WTC11 (cell line): ENCODE measurements around the gene HYAL1. TPM values are rescaled to one million over a fixed set of nuclear protein-coding genes. Genes with fewer than 3 reads are reported as not detected.

Experiments used
- ATF1 ChIP-seq: sonication (generic); formaldehyde crosslinking; IDR thresholded peaks from 2 replicates; pipeline ENCODE4 v1.8.1; 2023; ENCODE audit warnings: mild to moderate bottlenecking, moderate library complexity, missing genetic modification reagents
- E2F5 ChIP-seq: sonication (generic); formaldehyde crosslinking; IDR thresholded peaks from 2 replicates; pipeline ENCODE4 v1.8.1; 2022; ENCODE audit warnings: mild to moderate bottlenecking, moderate library complexity, missing genetic modification reagents
- FOXK1 ChIP-seq: sonication (generic); formaldehyde crosslinking; IDR thresholded peaks from 2 replicates; pipeline ENCODE4 v1.8.0; 2022; ENCODE audit warnings: mild to moderate bottlenecking, moderate library complexity, missing genetic modification reagents
- GRHL2 ChIP-seq: fragments of 250-450 bp; sonication (Bioruptor Pico); IDR thresholded peaks from 2 replicates; pipeline ENCODE4 v1.8.0; 2022; ENCODE audit warnings: mild to moderate bottlenecking, moderate library complexity; ENCODE audit not compliant: insufficient replicate concordance, severe bottlenecking
- HMGA2 ChIP-seq: fragments of 250-450 bp; sonication (Bioruptor Pico); IDR thresholded peaks from 2 replicates; pipeline ENCODE4 v1.4.0; 2021; ENCODE audit warnings: mild to moderate bottlenecking, moderate library complexity
- IRF1 ChIP-seq: sonication (generic); formaldehyde crosslinking; IDR thresholded peaks from 2 replicates; pipeline ENCODE4 v1.8.0; 2023; ENCODE audit warnings: missing genetic modification reagents
- JAZF1 ChIP-seq: fragments of 250-450 bp; sonication (Bioruptor Pico); IDR thresholded peaks from 2 replicates; pipeline ENCODE4 v1.9.0; 2021; ENCODE audit warnings: moderate library complexity, mild to moderate bottlenecking, inconsistent platforms
- MXD4 ChIP-seq: fragments of 250-450 bp; sonication (Bioruptor Pico); IDR thresholded peaks from 2 replicates; pipeline ENCODE4 v1.8.0; 2021; ENCODE audit warnings: mild to moderate bottlenecking, moderate library complexity, borderline replicate concordance
- NFYB ChIP-seq: sonication (generic); formaldehyde crosslinking; conservative IDR thresholded peaks from 2 replicates; pipeline ENCODE4 v1.8.0; 2022; ENCODE audit warnings: low read depth, missing genetic modification reagents
- NR3C1 ChIP-seq: sonication (generic); formaldehyde crosslinking; conservative IDR thresholded peaks from 2 replicates; pipeline ENCODE4 v1.8.1; 2023; ENCODE audit warnings: low read depth, mild to moderate bottlenecking, missing genetic modification reagents
- PRRX2 ChIP-seq: fragments of 250-450 bp; sonication (Bioruptor Pico); IDR thresholded peaks from 2 replicates; pipeline ENCODE4 v1.8.0; 2021; ENCODE audit warnings: mild to moderate bottlenecking
- RELA ChIP-seq: sonication (generic); formaldehyde crosslinking; IDR thresholded peaks from 2 replicates; pipeline ENCODE4 v1.8.1; 2022; ENCODE audit warnings: missing genetic modification reagents, mild to moderate bottlenecking, borderline replicate concordance
- SMAD4 ChIP-seq: sonication (generic); formaldehyde crosslinking; IDR thresholded peaks from 2 replicates; pipeline ENCODE4 v1.8.0; 2022; ENCODE audit warnings: mild to moderate bottlenecking, missing genetic modification reagents
- SP1 ChIP-seq: sonication (generic); formaldehyde crosslinking; conservative IDR thresholded peaks from 2 replicates; pipeline ENCODE4 v1.8.1; 2022; ENCODE audit warnings: missing genetic modification reagents
- TEAD4 ChIP-seq: sonication (generic); formaldehyde crosslinking; IDR thresholded peaks from 2 replicates; pipeline ENCODE4 v1.8.0; 2022; ENCODE audit warnings: mild to moderate bottlenecking, missing genetic modification reagents
- ZNF121 ChIP-seq: sonication (generic); formaldehyde crosslinking; IDR thresholded peaks from 2 replicates; pipeline ENCODE4 v1.8.0; 2023; ENCODE audit warnings: missing genetic modification reagents
- ZNF232 ChIP-seq: sonication (generic); formaldehyde crosslinking; IDR thresholded peaks from 2 replicates; pipeline ENCODE4 v1.8.0; 2022; ENCODE audit warnings: mild to moderate bottlenecking, missing genetic modification reagents
- ZNF281 ChIP-seq: sonication (generic); formaldehyde crosslinking; IDR thresholded peaks from 2 replicates; pipeline ENCODE4 v1.8.0; 2023; ENCODE audit warnings: mild to moderate bottlenecking, missing genetic modification reagents
- ZNF317 ChIP-seq: sonication (generic); formaldehyde crosslinking; IDR thresholded peaks from 2 replicates; pipeline ENCODE4 v1.8.1; 2023; ENCODE audit warnings: low read depth, mild to moderate bottlenecking, moderate library complexity, missing genetic modification reagents, borderline replicate concordance
- ZNF423 ChIP-seq: fragments of 250-450 bp; sonication (Bioruptor Pico); IDR thresholded peaks from 2 replicates; pipeline ENCODE4 v2.1.2; 2022; ENCODE audit warnings: mild to moderate bottlenecking, moderate library complexity
- total RNA-seq: library from RNA; stranded (reverse); gene quantifications from 3 replicates; pipeline ENCODE4 v1.2.3, GENCODE V29; 2021
- TF ChIP-seq, protein P1 (sequence below): sonication (generic); formaldehyde crosslinking; IDR thresholded peaks from 2 replicates; pipeline ENCODE4 v1.8.1; 2023; ENCODE audit warnings: mild to moderate bottlenecking, missing genetic modification reagents
- TF ChIP-seq, protein P2 (sequence below): sonication (generic); formaldehyde crosslinking; conservative IDR thresholded peaks from 2 replicates; pipeline ENCODE4 v1.8.1; 2022; ENCODE audit warnings: mild to moderate bottlenecking, missing genetic modification reagents
- TF ChIP-seq, protein P3 (sequence below): fragments of 250-450 bp; sonication (Bioruptor Pico); IDR thresholded peaks from 2 replicates; pipeline ENCODE4 v1.9.0; 2021; ENCODE audit warnings: mild to moderate bottlenecking
- TF ChIP-seq, protein P4 (sequence below): fragments of 250-450 bp; sonication (Bioruptor Pico); IDR thresholded peaks from 2 replicates; pipeline ENCODE4 v1.9.0; 2021; ENCODE audit warnings: moderate library complexity, mild to moderate bottlenecking, inconsistent platforms, borderline replicate concordance
- TF ChIP-seq, protein P5 (sequence below): sonication (generic); formaldehyde crosslinking; IDR thresholded peaks from 2 replicates; pipeline ENCODE4 v1.8.1; 2023; ENCODE audit warnings: mild to moderate bottlenecking, missing genetic modification reagents, moderate library complexity
- TF ChIP-seq, protein P6 (sequence below): sonication (generic); formaldehyde crosslinking; IDR thresholded peaks from 2 replicates; pipeline ENCODE4 v1.8.1; 2023; ENCODE audit warnings: mild to moderate bottlenecking, missing genetic modification reagents
- TF ChIP-seq, protein P7 (sequence below): sonication (generic); formaldehyde crosslinking; IDR thresholded peaks from 2 replicates; pipeline ENCODE4 v1.8.1; 2023; ENCODE audit warnings: mild to moderate bottlenecking, moderate library complexity, missing genetic modification reagents

Gene HYAL1
- total RNA-seq, 1 experiment from 2014 or later, result 3.4 TPM

DNA sequence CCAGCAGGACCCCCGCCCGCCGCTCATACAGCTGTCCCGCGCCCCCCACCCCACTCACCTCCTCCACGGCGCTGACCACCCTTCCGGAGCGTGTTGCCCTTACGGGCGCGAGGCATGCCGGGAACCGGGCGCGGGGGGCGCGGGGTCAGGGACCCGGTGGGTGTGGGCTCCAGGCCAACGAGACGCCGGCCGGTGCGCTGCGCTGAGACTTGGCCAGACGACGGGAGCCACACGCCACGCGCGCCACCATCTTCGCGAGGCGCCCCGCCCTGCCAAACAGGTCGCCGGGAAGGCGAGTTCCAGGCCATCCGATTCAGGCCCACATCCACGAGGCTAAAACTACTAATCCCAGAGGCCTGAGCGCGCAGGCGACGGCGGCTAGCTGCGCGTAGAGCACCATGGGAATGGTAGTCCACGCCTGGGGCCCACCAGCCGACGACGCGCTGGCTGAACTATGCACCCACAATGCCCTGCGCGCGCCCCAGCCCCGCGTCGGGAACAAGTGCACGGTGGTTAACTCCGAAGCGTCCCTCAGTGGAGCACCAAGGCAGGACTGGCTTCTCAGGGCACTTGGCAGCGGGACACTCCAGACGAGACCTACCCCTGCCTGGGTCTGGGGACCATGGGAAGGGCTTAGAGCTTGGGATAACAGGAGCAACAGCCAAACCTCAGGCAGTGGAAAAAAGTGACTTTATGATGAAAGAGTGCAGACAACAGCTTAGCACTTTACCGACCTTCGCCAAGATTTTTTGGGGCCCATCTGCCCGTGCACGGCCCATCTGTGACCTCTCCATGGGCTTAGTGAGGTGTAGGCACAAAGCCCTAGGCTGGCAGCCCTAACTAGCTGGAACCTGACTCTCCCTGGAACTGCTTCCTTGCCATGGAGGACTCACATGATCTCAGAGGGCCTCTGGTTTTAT is 11.0 kb downstream of the HYAL1 start, which contains the start of gene IFRD2 (continued):
- TF ChIP-seq, protein P1, sequence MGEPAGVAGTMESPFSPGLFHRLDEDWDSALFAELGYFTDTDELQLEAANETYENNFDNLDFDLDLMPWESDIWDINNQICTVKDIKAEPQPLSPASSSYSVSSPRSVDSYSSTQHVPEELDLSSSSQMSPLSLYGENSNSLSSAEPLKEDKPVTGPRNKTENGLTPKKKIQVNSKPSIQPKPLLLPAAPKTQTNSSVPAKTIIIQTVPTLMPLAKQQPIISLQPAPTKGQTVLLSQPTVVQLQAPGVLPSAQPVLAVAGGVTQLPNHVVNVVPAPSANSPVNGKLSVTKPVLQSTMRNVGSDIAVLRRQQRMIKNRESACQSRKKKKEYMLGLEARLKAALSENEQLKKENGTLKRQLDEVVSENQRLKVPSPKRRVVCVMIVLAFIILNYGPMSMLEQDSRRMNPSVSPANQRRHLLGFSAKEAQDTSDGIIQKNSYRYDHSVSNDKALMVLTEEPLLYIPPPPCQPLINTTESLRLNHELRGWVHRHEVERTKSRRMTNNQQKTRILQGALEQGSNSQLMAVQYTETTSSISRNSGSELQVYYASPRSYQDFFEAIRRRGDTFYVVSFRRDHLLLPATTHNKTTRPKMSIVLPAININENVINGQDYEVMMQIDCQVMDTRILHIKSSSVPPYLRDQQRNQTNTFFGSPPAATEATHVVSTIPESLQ (CRISPR knock-in tag), result no peak
- TF ChIP-seq SP1 (CRISPR knock-in tag) (peak; percentile 99), HMGA2 (CRISPR knock-in tag) (0 out of 2 replicates have a peak, but pooled peaks have one; percentile 12), TEAD4 (CRISPR knock-in tag) (no peak), ZNF232 (CRISPR knock-in tag) (peak; percentile 18; the same call in 1 of the 2 replicates), FOXK1 (CRISPR knock-in tag) (peak; percentile 89), E2F5 (CRISPR knock-in tag) (peak; percentile 80), GRHL2 (no peak), NR3C1 (CRISPR knock-in tag) (no peak), ATF1 (no peak), RELA (CRISPR knock-in tag) (no peak), ZNF423 (CRISPR knock-in tag) (no peak), NFYB (CRISPR knock-in tag) (no peak), JAZF1 (CRISPR knock-in tag) (no peak), SMAD4 (no peak), ZNF281 (CRISPR knock-in tag) (no peak), PRRX2 (CRISPR knock-in tag) (no peak), MXD4 (CRISPR knock-in tag) (no peak), ZNF121 (CRISPR knock-in tag) (no peak), IRF1 (CRISPR knock-in tag) (0 out of 2 replicates have a peak, but pooled peaks have one; percentile 52), ZNF317 (CRISPR knock-in tag) (no peak)
- TF ChIP-seq, protein P2, sequence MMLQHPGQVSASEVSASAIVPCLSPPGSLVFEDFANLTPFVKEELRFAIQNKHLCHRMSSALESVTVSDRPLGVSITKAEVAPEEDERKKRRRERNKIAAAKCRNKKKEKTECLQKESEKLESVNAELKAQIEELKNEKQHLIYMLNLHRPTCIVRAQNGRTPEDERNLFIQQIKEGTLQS, result no peak
- TF ChIP-seq, protein P3, sequence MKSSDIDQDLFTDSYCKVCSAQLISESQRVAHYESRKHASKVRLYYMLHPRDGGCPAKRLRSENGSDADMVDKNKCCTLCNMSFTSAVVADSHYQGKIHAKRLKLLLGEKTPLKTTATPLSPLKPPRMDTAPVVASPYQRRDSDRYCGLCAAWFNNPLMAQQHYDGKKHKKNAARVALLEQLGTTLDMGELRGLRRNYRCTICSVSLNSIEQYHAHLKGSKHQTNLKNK (CRISPR knock-in tag), result no peak
- TF ChIP-seq, protein P4, sequence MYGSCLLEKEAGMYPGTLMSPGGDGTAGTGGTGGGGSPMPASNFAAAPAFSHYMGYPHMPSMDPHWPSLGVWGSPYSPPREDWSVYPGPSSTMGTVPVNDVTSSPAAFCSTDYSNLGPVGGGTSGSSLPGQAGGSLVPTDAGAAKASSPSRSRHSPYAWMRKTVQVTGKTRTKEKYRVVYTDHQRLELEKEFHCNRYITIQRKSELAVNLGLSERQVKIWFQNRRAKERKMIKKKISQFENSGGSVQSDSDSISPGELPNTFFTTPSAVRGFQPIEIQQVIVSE (CRISPR knock-in tag), result no peak
- TF ChIP-seq, protein P5, sequence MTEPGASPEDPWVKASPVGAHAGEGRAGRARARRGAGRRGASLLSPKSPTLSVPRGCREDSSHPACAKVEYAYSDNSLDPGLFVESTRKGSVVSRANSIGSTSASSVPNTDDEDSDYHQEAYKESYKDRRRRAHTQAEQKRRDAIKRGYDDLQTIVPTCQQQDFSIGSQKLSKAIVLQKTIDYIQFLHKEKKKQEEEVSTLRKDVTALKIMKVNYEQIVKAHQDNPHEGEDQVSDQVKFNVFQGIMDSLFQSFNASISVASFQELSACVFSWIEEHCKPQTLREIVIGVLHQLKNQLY (CRISPR knock-in tag), result 0 out of 2 replicates have a peak, but pooled peaks have one; percentile 49
- TF ChIP-seq, protein P6, sequence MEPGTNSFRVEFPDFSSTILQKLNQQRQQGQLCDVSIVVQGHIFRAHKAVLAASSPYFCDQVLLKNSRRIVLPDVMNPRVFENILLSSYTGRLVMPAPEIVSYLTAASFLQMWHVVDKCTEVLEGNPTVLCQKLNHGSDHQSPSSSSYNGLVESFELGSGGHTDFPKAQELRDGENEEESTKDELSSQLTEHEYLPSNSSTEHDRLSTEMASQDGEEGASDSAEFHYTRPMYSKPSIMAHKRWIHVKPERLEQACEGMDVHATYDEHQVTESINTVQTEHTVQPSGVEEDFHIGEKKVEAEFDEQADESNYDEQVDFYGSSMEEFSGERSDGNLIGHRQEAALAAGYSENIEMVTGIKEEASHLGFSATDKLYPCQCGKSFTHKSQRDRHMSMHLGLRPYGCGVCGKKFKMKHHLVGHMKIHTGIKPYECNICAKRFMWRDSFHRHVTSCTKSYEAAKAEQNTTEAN, result 0 out of 2 replicates have a peak, but pooled peaks have one; percentile 23
- TF ChIP-seq, protein P7, sequence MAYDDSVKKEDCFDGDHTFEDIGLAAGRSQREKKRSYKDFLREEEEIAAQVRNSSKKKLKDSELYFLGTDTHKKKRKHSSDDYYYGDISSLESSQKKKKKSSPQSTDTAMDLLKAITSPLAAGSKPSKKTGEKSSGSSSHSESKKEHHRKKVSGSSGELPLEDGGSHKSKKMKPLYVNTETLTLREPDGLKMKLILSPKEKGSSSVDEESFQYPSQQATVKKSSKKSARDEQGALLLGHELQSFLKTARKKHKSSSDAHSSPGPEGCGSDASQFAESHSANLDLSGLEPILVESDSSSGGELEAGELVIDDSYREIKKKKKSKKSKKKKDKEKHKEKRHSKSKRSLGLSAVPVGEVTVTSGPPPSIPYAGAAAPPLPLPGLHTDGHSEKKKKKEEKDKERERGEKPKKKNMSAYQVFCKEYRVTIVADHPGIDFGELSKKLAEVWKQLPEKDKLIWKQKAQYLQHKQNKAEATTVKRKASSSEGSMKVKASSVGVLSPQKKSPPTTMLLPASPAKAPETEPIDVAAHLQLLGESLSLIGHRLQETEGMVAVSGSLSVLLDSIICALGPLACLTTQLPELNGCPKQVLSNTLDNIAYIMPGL (CRISPR knock-in tag), result no peak
